Measurements from ENCODE around the gene USH2A.
A peak's percentile ranks its signal among the peaks of the same experiment; 100 is the strongest.

The USH2A gene

DNA sequence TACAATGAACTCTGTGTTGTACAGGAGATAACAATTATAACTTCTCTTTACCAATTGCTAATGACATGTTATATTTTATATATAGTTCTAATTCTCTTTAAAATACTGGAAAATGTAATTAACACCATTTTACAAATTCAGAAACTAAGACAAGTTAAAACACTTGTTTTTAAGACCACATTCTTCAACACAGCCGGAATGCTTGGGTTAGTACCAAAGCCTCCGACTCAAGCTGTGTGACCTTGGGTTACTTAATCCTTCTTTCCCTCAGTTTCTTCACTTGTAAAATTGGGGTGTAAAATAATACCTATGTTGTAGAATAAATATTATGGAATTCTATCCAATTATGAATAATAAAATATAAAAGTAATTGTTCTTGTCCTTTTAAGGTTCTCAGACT is 378.7 kb downstream of the USH2A start:
- ChIA-PET CTCF (interaction anchor here (3.2 kb wide), 1 partner anchor 177 kb away, joined by 6 read pairs; no protein-coding TSS in a partner anchor), POLR2A (no interaction called here)
- DNase-seq (ENCODE audit: extremely low spot score) = no peak
- TF ChIP-seq FOXM1 (IDR thresholded peaks at IDR 0.05; ENCODE audit: borderline replicate concordance) (no peak), BHLHE40 (IDR thresholded peaks at IDR 0.05; ENCODE audit: borderline replicate concordance) (no peak), NFRKB (IDR thresholded peaks at IDR 0.05) (no peak), L3MBTL2 (conservative IDR thresholded peaks at IDR 0.05) (no peak), SUZ12 (IDR thresholded peaks at IDR 0.05) (no peak)

DNA sequence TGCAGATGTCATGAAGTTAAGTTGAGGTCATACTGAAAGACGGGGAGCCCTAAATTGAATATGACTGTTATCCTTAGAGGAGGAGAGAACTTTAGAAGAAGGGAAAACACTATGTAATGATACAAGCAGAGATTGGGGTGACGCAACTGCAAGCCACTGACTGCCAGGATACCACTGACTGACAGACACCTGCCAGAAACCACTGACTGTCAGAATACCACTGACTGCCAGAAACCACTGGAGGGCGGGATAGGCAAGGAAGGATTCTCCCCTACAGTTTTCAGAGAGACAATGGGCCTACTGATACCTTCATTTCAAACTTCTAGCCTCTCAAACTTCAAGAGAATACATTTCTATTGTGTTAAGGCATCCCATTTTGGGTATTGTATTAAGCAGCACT is 388.7 kb downstream of the USH2A start:
- peak; percentile 26 for DNase-seq (ENCODE audit: extremely low spot score)
- POLR2A ChIA-PET = no interaction called here
- TF ChIP-seq, protein P1, sequence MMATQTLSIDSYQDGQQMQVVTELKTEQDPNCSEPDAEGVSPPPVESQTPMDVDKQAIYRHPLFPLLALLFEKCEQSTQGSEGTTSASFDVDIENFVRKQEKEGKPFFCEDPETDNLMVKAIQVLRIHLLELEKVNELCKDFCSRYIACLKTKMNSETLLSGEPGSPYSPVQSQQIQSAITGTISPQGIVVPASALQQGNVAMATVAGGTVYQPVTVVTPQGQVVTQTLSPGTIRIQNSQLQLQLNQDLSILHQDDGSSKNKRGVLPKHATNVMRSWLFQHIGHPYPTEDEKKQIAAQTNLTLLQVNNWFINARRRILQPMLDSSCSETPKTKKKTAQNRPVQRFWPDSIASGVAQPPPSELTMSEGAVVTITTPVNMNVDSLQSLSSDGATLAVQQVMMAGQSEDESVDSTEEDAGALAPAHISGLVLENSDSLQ (IDR thresholded peaks at IDR 0.05) = peak; percentile 37; the same call in 1 of the 2 replicates
- no peak for TF ChIP-seq SP1 (IDR thresholded peaks at IDR 0.05)
- CTCF ChIA-PET = no interaction called here

DNA sequence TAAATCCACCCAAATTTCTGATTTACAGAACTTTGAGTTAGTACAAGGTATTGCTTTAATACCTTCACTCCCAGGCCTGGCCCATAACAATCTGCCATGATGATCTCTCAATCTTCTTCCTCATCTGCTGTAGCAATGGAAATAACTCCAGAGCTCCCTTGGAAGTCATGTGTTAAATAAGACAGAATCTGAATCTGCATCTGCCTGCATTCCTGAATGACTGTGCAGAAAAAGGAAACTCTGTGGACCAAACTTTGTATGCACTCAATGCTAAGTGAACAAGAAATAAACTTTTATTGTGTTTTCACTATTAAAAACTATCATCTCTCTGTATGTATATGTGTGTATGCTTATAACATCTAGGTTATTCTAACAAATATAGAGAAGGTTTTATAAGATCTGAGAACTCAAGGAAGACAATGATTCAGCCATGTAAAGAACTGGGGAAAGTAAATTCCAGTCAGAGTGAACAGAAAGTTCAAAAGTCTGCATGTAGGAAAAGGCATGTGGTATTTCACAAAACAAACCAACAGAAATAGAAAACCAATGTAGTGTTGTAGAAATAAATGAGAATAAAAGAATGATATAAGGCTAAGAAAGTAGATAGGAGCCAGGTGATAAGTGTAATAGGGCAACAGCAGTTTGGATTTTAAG is 390.2 kb downstream of the USH2A start:
- TF ChIP-seq BHLHE40 (IDR thresholded peaks at IDR 0.05; ENCODE audit: borderline replicate concordance) (no peak), LEF1 (IDR thresholded peaks at IDR 0.05; ENCODE audit: borderline replicate concordance) (no peak), SP1 (IDR thresholded peaks at IDR 0.05) (no peak), FOXK2 (IDR thresholded peaks at IDR 0.05) (no peak), ZNF384 (IDR thresholded peaks at IDR 0.05) (no peak), FOXA1 (IDR thresholded peaks at IDR 0.05) (no peak), ARNT (IDR thresholded peaks at IDR 0.05) (no peak), CTBP1 (IDR thresholded peaks at IDR 0.05; ENCODE audit: borderline replicate concordance) (no peak), HDGF (IDR thresholded peaks at IDR 0.05; ENCODE audit: borderline replicate concordance) (no peak), FOXM1 (IDR thresholded peaks at IDR 0.05; ENCODE audit: borderline replicate concordance) (no peak)
- TF ChIP-seq, protein P1 (IDR thresholded peaks at IDR 0.05) = no peak
- DNase-seq (ENCODE audit: extremely low spot score) = no peak
- ChIA-PET POLR2A (no interaction called here), CTCF (no interaction called here)

DNA sequence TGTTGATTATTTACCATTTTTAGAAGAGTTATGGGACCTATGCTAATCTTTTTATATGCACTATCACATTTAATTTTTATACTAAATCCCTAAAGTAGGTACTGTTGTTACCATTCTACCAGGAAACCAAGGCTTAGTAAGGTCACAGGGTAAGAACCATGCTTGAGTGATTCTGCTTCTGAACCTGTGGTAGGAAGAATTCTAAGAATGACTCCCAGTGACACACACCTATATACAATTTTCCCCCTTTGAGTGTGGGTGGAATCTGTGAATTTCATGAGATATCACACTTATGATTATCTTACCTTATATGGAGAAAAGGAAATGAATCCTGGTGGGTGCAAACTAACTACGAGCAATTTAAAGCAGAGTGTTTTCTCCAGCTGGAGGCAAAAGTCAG is 391.0 kb downstream of the USH2A start:
- POLR2A ChIA-PET = no interaction called here
- TF ChIP-seq BHLHE40 (IDR thresholded peaks at IDR 0.05; ENCODE audit: borderline replicate concordance) (no peak), CTBP1 (IDR thresholded peaks at IDR 0.05; ENCODE audit: borderline replicate concordance) (no peak), SUZ12 (IDR thresholded peaks at IDR 0.05) (no peak), FOXM1 (IDR thresholded peaks at IDR 0.05; ENCODE audit: borderline replicate concordance) (no peak), LEF1 (IDR thresholded peaks at IDR 0.05; ENCODE audit: borderline replicate concordance) (no peak), FOXA1 (IDR thresholded peaks at IDR 0.05) (no peak), SP1 (IDR thresholded peaks at IDR 0.05) (no peak), FOXK2 (IDR thresholded peaks at IDR 0.05) (no peak), ZNF384 (IDR thresholded peaks at IDR 0.05) (no peak), ARNT (IDR thresholded peaks at IDR 0.05) (no peak), L3MBTL2 (conservative IDR thresholded peaks at IDR 0.05) (no peak), HDGF (IDR thresholded peaks at IDR 0.05; ENCODE audit: borderline replicate concordance) (no peak), ELF4 (IDR thresholded peaks at IDR 0.05) (no peak), TARDBP (IDR thresholded peaks at IDR 0.05) (no peak), NFRKB (IDR thresholded peaks at IDR 0.05) (no peak)
- TF ChIP-seq, protein P1 (IDR thresholded peaks at IDR 0.05) = no peak
- DNase-seq (ENCODE audit: extremely low spot score) = no peak
- CTCF ChIA-PET = no interaction called here

DNA sequence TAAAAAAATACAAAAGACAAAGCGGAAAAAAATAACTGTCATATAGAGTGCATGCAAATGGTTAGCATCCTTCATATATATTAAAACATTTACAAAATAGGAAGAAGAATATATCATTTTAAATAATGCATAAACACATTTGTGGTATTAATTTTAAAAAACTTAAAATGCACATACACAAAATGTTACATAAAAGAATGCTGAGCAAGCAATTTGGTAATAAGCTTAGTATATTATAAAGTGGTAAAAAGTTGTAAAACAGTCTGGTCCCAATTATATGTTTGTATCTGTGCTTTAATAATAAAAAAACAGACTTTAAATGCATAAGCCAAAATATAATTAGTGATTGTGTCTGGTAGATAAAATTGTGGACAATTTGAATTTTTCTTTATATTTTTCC is 394.6 kb downstream of the USH2A start:
- ChIA-PET CTCF (no interaction called here), POLR2A (no interaction called here)
- DNase-seq (ENCODE audit: extremely low spot score) = no peak
- TF ChIP-seq FOXM1 (IDR thresholded peaks at IDR 0.05; ENCODE audit: borderline replicate concordance) (no peak), FOXA1 (IDR thresholded peaks at IDR 0.05) (no peak), BHLHE40 (IDR thresholded peaks at IDR 0.05; ENCODE audit: borderline replicate concordance) (no peak), LEF1 (IDR thresholded peaks at IDR 0.05; ENCODE audit: borderline replicate concordance) (no peak), SP1 (IDR thresholded peaks at IDR 0.05) (no peak), SUZ12 (IDR thresholded peaks at IDR 0.05) (no peak), HDGF (IDR thresholded peaks at IDR 0.05; ENCODE audit: borderline replicate concordance) (no peak), TARDBP (IDR thresholded peaks at IDR 0.05) (no peak)
- TF ChIP-seq, protein P1 (IDR thresholded peaks at IDR 0.05) = no peak

DNA sequence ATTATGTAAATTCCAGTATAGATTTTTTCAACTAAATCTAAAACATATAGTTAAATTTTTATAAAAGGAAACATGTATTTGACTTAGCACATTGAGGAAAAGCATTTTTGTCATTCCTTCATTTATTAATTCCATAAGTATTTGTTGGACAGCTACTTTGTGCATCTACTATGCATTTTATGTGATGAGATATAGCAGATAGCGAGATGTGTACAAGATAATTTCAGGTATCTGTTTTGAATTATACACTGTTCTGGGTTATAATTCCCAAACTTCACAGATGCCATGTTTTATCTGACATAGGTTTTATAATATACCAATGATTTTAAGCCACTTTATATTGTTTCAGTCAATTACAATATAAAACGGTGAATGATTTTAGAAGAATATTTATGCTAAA is 398.7 kb downstream of the USH2A start:
- ChIA-PET POLR2A (no interaction called here), CTCF (no interaction called here)
- TF ChIP-seq HDGF (IDR thresholded peaks at IDR 0.05; ENCODE audit: borderline replicate concordance) = no peak
- no peak for TF ChIP-seq ZNF384 (IDR thresholded peaks at IDR 0.05)
- TF ChIP-seq LEF1 (IDR thresholded peaks at IDR 0.05; ENCODE audit: borderline replicate concordance) = no peak
- no peak for TF ChIP-seq NFRKB (IDR thresholded peaks at IDR 0.05)
- no peak for TF ChIP-seq BHLHE40 (IDR thresholded peaks at IDR 0.05; ENCODE audit: borderline replicate concordance)
- TF ChIP-seq ELF4 (IDR thresholded peaks at IDR 0.05) = no peak
- TF ChIP-seq L3MBTL2 (conservative IDR thresholded peaks at IDR 0.05) = no peak
- TF ChIP-seq SUZ12 (IDR thresholded peaks at IDR 0.05) = no peak
- TF ChIP-seq ARNT (IDR thresholded peaks at IDR 0.05) = no peak
- TF ChIP-seq FOXA1 (IDR thresholded peaks at IDR 0.05) = no peak
- TF ChIP-seq FOXK2 (IDR thresholded peaks at IDR 0.05) = no peak
- TF ChIP-seq, protein P1 (IDR thresholded peaks at IDR 0.05) = no peak
- TF ChIP-seq SP1 (IDR thresholded peaks at IDR 0.05) = no peak
- no peak for TF ChIP-seq FOXM1 (IDR thresholded peaks at IDR 0.05; ENCODE audit: borderline replicate concordance)
- no peak for TF ChIP-seq TARDBP (IDR thresholded peaks at IDR 0.05)
- no peak for TF ChIP-seq CTBP1 (IDR thresholded peaks at IDR 0.05; ENCODE audit: borderline replicate concordance)
- DNase-seq (ENCODE audit: extremely low spot score) = no peak

Measured in HEK293T (cell line).